COLO829 (cell line): ENCODE measurements around the gene PLAAT3.
"Not testable (repeated sequence)": the region's sequence is repeated elsewhere in the genome, so short reads cannot be mapped to it uniquely, and the experiment has no call there.

ENCODE experiments used
- DNase-seq: peaks from one replicate; pipeline ENCODE4 v3.0.0; 2012; ENCODE audit warnings: low spot score

The PLAAT3 gene

DNA sequence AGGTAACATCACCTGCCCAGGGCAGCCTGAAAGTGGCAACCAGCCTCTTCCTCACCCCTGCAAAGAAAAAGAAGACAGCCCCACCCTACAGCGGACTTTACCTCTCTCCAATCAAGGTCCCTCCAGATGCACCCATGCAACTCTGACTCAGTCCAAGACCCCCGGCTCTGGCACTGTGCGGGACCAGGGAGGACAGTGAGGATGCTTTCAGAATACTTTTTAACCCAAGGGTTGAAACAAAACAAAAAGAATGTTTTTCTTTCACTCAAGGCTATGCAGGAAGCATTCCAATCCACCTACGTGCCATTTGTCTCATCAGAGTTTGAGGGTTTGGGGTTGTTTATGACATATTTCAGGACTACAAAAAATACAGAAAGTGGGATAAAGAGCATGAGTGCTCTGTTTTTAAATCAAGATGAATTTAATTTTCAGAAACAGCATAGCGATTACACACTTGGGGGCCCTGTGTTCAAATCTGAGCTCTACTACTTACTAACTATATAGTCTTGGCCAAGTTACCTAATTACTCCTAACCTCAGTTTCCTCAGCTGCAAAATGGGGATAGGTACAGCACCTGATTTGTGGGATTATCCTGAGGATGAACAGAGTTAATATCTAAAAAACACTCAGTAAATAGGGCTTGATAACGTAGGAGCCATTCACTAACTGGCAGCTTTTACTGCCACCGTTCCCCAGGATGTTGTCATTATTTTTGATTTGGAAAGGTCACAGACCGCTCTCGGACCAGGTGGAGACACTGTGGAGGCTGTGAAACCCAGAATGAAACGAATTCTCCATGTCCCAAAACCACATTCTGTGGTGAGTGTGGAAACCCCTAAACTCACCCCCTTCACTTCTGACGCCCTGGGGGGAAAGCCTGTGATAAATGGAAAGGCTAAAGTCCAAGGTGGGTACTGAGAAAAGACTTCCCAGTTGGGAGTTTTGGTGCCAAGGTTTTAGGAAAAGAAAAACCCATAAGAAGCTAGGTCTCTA, 5.6 kb downstream of the PLAAT3 start:
- DNase-seq = no peak

DNA sequence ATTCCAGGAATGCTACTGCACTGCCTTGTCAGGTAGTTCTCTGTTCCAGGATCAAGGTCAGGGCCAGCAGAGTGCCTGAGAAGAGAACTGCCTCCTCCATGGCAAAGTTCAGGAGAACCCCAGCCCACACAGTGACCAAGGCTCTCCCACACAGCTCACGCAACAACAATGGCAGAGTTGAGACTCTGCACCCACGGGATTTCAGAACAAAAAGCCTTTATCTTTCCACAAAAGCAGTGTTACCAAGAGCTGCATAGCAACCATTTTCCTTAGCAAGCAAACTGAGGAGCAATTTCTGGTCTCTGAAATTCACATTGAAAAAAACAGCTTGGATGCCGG, 11.1 kb downstream of the PLAAT3 start:
- DNase-seq = peak; percentile 84

DNA sequence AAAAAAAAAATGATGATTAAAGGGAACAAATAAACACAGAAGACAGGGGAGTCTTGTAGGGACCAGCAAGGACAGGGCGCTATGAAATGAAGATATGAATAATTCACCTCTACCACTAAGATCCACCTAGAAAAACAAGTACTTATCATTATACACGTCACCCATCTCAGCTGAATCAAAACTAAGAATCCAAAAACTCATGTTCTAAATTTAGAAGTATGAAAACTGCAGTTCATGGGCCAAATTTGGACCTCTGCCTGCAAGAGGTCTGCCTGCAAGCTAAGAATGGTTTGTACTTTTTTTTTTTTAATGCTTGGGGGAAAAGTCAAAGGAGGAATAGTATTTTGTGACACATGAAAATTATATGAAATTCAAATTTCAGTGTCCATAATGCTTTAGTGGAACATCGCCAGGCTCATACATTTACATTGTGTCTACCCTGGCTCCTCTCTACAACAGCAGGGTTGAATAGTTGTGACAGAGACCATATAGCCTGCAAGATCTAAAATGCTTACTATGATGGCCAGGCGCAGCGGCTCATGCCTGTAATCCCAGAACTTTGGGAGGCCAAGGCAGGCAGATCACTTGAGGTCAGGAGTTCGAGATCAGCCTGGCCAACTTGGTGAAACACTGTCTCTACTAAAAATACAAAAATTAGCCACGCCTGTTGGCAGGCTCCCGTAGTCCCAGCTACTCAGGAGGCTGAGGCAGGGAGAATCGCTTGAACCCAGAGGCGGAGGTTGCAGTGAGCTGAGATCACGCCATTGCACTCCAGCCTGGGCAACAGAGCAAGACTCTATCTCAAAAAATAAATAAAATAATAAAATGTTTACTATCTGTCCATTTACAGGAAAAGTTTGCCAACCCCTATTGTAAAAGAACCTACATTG, 11.7 kb downstream of the PLAAT3 start:
- DNase-seq = not testable (repeated sequence)

DNA sequence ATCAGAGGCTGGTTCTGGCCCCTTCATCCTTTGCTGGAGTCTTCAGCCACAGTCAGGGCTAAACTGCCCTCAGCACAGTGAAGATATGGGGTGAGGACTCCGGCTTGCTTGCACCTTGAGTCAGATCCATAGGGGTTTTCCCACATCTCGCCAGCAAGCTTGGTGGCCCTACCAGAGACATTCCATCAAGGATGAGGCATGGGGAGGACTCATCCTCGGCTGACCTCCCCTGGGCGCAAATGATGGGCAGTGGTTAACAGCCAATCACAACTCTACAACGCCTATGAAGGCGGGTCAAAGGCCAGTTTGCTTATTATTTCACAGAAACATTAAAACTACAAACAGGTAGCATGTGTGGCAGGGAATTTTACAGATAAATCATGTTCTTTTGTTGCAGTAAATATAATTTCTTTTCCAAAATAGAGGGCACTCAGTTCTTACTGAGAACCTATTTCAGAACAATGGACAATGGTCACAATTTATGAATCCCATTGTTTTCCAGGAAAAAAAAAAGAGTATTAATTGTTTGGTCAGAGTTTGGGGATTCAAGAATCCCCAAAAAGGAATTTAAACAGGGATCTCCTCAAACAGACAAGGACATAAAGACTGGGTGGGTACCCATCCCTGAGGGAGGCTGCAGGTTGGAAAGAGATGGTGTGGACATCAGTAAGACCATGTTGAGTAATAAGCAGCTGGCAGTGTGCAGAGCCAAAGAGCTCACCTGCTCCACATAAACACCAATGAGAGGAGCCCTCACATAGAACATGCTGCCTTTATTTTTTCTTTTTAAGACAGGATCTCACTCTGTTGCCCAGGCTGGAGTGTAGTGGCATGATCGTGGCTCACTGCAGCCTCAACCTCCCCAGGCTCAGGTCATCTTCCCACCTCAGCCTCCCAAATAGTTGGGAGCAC, 14.8 kb downstream of the PLAAT3 start:
- no peak for DNase-seq

DNA sequence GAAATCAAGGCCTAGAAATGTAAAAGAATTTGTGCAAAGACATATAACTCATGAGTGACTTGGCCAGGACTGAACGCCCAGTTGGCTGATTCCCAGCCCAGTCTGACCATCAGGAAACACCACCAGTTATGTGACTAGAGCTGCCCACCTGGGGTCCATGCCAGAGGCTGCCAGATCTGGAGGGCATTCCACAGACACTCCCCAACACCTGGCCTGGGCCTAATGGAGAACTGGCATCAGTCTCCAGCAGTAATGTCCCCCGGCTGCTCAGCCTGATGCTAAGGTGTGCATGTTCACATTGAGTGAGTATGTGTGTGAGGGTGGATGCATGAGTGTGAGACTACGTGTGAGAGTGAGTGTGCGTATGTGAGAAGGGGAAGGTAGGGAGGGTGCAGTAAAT, 15.7 kb downstream of the PLAAT3 start:
- no peak for DNase-seq

DNA sequence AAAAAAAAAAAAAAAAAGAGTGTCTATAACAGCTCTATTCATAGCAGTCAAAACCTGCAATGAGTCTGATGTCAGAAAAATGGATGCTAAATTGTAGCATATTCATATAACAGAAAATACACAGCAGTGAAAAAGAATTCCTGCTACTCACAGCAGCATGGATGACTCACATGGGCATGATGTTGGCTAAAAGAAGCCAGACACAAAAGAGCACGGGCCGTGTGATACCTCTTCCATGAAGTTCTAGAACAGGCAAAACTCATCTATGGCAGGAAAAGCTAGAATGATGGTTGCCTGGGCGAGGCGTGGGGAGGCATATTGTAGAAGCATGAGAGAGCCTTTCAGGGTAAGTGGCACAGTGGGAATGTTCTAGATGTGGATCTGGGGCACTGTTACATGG, 18.9 kb downstream of the PLAAT3 start:
- peak; percentile 39 for DNase-seq

DNA sequence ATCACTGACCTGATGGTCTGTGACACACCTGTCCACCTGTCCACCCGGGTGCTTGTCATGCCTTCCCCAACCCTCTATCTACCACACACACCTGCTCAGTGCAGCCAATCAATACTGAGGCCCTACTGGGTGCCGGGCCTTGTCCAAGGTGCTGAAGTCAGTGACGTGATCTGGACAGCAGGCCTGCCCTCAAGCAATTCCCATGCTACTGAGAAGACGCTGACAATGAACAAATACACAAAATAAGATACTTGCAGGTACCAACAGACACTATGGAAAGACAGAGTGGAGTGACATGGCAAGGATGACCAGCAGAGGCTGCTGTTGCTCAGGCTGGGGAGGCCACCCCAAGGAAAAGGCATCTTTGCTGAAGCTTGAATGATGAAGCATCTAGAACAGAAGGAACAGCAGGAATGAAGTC, 21.2 kb downstream of the PLAAT3 start:
- DNase-seq = peak; percentile 17

DNA sequence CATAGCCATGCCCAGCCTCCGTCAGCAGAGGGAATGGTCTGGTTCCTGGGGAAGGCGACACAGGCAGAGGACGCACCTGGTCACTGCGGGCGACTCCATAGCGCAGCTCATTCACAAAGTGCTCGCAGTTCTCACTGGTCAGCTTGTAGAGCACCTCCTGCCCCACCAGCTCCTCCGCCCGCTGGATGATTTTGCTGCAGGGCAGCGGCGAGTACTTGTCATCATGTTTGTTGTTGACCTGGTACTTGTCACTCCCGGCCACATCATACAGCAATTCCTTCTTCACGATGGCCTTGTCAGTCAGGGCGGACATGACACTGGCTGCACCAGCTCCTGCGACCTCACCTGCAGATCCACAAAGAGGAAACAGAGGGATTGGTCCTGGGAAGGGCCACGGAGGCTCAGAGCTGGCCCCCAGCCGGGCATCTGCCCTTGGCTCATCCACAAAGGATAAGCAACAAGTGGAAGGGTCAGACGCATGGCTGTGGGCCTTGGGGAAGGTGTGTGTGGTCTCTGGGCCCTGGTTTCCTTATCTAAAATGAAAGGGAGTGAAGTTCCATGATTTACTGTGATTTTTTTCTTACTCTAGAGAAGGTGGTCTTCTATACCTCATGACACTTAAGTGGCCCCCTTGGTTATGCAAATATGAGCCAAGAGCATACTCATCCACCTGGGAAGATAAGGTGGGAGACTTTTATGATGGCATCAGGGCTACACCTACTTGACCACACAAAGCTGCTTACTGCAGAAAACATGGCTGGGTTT, 24.0 kb downstream of the PLAAT3 start:
- no peak for DNase-seq

DNA sequence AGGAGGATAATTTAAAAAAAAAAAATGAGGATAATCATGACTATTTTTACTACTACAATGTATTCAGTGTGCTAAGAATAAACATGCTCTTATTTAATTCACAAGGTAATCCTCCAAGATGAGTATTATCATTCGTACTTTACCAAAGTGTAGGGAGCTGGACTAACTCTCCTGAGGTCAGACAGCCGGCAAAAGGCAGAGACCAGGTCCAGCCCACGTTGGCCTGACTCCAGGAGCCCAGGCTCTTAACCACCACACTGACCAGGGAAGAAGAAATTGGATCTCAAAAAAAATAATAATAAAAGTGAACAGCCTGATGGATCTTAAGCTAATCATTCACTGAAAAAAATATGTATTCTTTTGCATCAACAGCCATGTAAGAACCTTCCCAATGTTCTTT, 25.2 kb downstream of the PLAAT3 start:
- DNase-seq = no peak

DNA sequence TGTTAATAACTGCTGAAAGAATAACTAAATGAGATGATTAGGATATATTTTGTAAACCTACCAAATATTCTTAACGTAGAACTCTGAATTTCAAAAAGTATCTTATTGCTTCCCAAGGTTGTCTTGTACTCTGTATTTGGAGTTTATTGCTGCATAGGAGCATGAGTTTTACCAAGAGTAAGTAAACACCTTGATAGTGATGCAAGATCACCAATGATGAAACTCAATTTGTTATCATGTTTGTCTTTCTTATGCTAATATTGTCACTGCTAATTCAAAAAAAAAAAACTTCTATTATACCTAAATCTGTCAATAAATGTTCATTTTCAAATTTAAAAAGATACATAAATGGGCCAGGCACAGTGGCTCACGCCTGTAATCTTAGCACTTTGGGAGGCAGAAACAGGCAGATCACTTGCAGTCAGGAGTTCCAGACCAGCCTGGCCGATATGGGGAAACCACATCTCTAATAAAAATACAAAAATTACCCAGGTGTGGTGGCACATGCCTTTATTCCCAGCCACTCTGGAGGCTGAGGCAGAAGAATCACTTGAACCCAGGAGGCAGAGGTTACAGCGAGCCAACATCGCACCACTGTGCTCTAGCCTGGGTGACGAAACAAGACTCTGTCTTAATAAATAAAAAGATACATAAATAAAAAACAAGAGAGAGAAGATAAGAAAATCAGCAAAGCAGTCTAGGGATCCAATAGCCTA, 27.6 kb downstream of the PLAAT3 start:
- no peak for DNase-seq

DNA sequence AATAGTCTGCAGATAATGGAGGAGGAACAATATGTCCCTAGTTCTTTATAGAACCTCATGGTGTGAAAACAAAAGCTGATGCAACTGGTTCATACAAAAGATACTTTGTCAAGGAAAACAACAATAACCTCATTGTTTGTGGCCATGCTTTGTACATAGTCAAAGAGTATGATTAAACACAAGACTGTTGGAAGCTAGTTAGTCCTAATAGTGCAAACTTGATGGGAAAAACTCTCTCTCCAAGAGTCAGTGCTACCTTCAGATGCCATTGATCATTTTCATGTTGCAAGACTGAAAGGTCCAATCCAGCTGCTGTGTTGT, 30.9 kb downstream of the PLAAT3 start:
- peak; percentile 64 for DNase-seq

DNA sequence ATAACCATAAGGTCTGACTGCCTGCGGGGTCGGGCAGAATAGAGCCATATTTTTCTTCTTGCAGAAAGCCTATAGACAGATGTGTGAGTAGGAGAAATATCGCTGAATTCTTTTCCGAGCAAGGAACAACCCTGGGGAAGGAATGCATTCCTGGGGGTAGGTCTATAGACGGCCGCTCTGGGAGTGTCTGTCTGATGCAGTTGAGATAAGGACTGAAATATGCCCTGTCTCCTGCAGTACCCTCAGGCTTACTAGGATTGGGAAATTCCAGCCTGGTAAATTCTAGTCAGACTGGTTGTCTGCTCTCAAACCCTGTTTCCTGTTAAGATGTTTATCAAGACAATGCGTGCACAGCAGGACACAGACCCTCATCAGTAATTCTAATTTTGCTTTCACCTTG, 33.0 kb downstream of the PLAAT3 start:
- not testable (repeated sequence) for DNase-seq

DNA sequence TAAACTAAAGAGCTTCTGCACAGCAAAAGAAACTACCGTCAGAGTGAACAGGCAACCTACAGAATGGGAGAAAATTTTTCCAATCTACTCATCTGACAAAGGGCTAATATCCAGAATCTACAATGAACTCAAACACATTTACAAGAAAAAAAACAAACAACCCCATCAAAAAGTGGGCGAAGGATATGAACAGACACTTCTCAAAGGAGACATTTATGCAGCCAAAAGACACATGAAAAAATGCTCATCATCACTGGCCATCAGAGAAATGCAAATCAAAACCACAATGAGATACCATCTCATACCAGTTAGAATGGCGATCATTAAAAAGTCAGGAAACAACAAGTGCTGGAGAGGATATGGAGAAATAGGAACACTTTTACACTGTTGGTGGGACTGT, 35.4 kb downstream of the PLAAT3 start:
- DNase-seq = not testable (repeated sequence)

DNA sequence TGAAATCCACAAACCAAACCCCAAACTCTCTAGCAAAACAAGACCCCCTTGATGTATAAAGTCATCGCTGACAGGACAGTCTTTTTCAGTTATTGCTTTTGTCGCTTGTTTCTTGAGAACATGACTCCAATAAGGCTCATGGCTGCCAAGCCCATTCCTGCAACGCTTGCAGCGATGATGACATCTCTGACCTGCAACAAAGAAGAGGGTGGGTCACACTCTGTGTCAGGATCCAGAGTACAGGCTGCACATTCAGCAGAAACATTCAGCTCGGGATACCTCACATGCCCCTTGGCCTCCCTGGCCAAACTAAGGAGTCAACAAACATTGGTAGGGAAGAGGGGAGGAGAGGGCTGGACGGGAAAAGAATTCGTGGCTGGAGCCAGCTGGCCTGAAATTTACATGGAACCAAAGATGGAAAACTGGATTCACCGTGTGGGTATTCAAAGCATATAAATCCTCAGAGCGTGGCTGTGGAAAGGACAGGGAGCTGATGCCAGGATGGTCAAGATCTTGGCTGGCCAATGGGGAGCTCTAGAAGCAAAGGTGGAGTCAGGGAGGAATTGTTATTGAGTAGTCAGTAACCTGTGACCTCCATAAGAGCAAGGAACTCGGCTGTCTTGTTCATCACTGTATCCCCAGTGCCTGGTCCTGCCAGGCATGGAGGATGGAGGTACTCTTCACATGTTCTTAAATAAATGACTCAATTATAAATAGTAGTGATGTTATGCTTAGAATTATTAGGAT, 39.2 kb downstream of the PLAAT3 start:
- no peak for DNase-seq

DNA sequence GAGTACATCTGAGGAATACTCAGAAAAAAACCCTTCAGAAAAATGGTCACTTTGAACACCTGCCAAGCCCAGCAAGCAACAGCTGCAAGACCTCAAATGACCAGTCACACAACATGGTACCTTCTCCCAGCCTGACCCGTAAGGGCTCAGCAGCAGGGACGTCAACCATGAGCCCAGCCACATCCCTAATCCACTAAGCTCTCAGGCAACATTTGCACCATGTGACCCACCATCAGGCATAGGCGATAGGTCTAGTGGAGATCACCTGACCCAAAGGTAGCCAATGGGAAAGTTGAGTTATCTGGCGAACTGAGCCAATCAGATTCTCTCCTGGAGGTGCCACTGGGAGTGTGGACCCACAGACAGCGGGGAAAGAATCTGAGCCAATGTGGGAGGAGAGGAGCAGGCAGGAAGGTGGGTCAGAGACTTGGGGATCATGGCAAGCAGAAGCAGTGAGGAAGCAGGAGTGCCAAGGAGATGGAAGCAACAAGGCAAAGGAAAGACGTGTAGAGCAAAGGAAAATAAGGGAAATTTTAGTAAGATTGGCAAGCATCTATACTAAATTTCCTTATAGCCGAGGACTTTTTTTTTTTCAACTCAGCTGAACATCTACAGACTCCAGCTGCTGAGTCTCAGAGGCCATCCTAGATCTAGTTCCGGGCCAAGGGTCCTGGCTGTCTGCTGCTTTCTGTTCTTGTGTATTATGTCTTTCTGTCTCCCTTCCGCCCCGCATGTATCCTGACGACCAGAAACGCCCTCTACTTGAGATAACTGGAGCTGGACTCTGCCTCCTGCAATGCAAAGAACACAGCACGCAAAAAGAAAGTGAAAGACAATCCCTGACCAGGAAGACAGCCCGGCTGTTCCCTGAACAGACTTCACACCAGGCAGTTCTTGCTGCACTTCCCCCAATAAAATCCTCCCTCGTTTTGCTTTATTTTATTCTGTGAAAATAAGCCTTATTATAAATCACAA, 40.1 kb downstream of the PLAAT3 start:
- peak; percentile 47 for DNase-seq

DNA sequence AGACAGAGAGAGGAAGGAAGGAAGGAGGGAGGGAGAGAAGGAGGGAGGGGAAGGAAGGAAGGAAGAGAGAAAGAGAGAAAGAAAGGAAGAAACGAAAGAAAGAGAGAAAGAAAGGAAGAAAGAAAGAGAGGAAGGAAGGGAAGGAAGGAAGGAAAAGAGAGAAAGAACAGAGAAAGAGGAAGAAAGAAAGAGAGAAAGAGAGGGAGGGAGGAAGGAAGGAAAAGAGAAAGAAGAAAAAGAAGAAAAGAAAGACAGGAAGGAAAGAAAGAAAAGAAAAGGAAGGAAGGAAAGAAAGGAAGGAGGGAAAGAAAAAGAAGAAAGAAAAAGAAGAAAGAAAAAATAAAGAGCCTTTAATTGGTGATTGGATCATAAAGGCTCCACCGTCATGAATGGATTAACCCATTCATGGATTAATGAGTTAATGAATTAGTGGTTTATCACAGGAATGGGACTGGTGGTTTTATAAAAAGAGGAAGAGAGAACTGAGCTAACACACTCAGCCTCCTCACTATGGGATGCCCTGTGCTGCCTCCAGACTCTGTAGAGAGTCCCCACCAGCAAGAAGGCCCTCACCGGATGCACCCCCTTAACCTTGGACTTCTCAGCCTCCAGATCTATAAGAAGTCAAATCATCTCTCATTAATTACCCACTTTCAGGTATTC, 42.1 kb downstream of the PLAAT3 start:
- no peak for DNase-seq

DNA sequence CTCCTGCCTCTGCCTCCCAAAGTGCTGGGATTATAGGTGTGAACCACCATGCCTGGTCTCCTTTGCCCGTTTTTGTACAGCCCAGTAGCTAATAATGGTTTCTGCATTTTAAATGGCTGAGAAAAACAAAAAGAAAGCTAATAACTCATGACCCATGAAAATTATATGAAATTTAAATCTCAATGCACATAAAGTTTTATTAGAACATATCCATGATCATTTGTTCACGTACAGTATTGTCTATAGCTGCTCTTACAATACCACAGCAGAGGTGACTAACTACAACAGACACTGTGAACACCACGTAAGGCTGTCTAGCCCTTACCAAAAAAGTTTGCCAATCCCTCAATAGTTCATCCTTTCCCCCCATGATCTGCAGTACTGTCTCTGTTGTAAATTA, 44.7 kb downstream of the PLAAT3 start:
- DNase-seq = no peak
